Stimulated activated CD4-positive, alpha-beta T cell treated with anti-CD3 and anti-CD28 coated beads, Interleukin-15, amount 100 ng/mL, for 48 hours (primary cell): Measurements from ENCODE around the gene FOXP3.
"Not testable (repeated sequence)": the region's sequence is repeated elsewhere in the genome, so short reads cannot be mapped to it uniquely, and the experiment has no call there.

ENCODE experiments used
- DNase-seq, 2 donors: peaks; one replicate each; pipeline ENCODE4 v3.0.0-alpha.2; 2020; ENCODE audit warnings: low read depth in 2 of 2

The FOXP3 gene

GRCh38 chrX:49264460-49264859 is at the start of gene FOXP3:
Gene FOXP3, minus strand, starts transcription at chrX:49264710. Its CDS starts 6,205 bp downstream, at chrX:49258505.
- no peak for DNase-seq

- no peak for DNase-seq
Measured at GRCh38 chrX:49312176-49312575, 47.7 kb upstream of the FOXP3 start.

GRCh38 chrX:49310371-49310770 is 45.9 kb upstream of the FOXP3 start:
- no peak for DNase-seq

- no peak for DNase-seq
Measured at GRCh38 chrX:49309401-49309981, 45.0 kb upstream of the FOXP3 start.

GRCh38 chrX:49308604-49309269 is 44.2 kb upstream of the FOXP3 start:
- no peak for DNase-seq

- not testable (repeated sequence) for DNase-seq
Measured at GRCh38 chrX:49307775-49308174, 43.3 kb upstream of the FOXP3 start.

- DNase-seq: no peak
Measured at GRCh38 chrX:49303346-49303745, 38.8 kb upstream of the FOXP3 start, which contains the start of gene GAGE10. Gene GAGE10, plus strand, starts transcription at chrX:49303646. Its CDS starts 1,214 bp downstream, at chrX:49304860.

- DNase-seq: no peak
Measured at GRCh38 chrX:49300703-49301102, 36.2 kb upstream of the FOXP3 start.

GRCh38 chrX:49299293-49299692 is 34.8 kb upstream of the FOXP3 start:
- DNase-seq: not testable (repeated sequence)

GRCh38 chrX:49292400-49293362 is 28.2 kb upstream of the FOXP3 start:
- no peak for DNase-seq

GRCh38 chrX:49291615-49292337 is 27.3 kb upstream of the FOXP3 start:
- peak in 1 of 2 donors; percentile 78 for DNase-seq

- no peak for DNase-seq
Measured at GRCh38 chrX:49290215-49290614, 25.7 kb upstream of the FOXP3 start.

GRCh38 chrX:49287665-49288064 is 23.2 kb upstream of the FOXP3 start:
- DNase-seq: no peak

- DNase-seq: no peak
Measured at GRCh38 chrX:49286581-49286980, 22.1 kb upstream of the FOXP3 start.

- no peak for DNase-seq
Measured at GRCh38 chrX:49286136-49286535, 21.6 kb upstream of the FOXP3 start.

- DNase-seq: no peak
Measured at GRCh38 chrX:49284212-49284611, 19.7 kb upstream of the FOXP3 start.

GRCh38 chrX:49282647-49283011 is 18.1 kb upstream of the FOXP3 start:
- DNase-seq: no peak

GRCh38 chrX:49278081-49278480 is 13.6 kb upstream of the FOXP3 start:
- DNase-seq: no peak

GRCh38 chrX:49277535-49277830 is 13.0 kb upstream of the FOXP3 start:
- DNase-seq: no peak

- no peak for DNase-seq
Measured at GRCh38 chrX:49276671-49277534, 12.4 kb upstream of the FOXP3 start.

GRCh38 chrX:49276207-49276606 is 11.7 kb upstream of the FOXP3 start:
- no peak for DNase-seq
